Hepatocyte (in vitro differentiated cells): ENCODE results near the gene CLCN4. TPM values are rescaled to one million over a fixed set of nuclear protein-coding genes. Genes with fewer than 3 reads are reported as not detected.

ENCODE experiments used
- DNase-seq: peaks from one replicate; pipeline ENCODE4 v3.0.0-alpha.2; 2016; ENCODE audit warnings: low spot score
- H2AFZ ChIP-seq: fragments of 200-600 bp; sonication (generic); 2 replicates; pipeline ENCODE4 v1.6.0; 2016; ENCODE audit warnings: antibody characterized with exemption, mild to moderate bottlenecking
- H3K27ac ChIP-seq: fragments of 200-600 bp; sonication (generic); 2 replicates; pipeline ENCODE4 v1.5.1; 2016; ENCODE audit warnings: mild to moderate bottlenecking
- H3K27me3 ChIP-seq: fragments of 200-600 bp; sonication (generic); 2 replicates; pipeline ENCODE4 v1.6.1; 2016
- H3K36me3 ChIP-seq: fragments of 200-600 bp; sonication (generic); replicated peaks from 2 replicates; pipeline ENCODE4 v1.5.1; 2016; ENCODE audit warnings: low read depth; ENCODE audit not compliant: insufficient read depth
- H3K4me1 ChIP-seq: fragments of 200-600 bp; sonication (generic); 2 replicates; pipeline ENCODE4 v1.5.1; 2016; ENCODE audit warnings: mild to moderate bottlenecking, moderate library complexity; ENCODE audit not compliant: insufficient read depth
- H3K4me2 ChIP-seq: fragments of 200-600 bp; sonication (generic); 2 replicates; pipeline ENCODE4 v1.6.0; 2016
- H3K4me3 ChIP-seq: fragments of 200-600 bp; sonication (generic); 2 replicates; pipeline ENCODE4 v1.5.1; 2016; ENCODE audit warnings: mild to moderate bottlenecking
- H3K79me2 ChIP-seq: fragments of 200-600 bp; sonication (generic); 2 replicates; pipeline ENCODE4 v1.6.0; 2017; ENCODE audit warnings: mild to moderate bottlenecking
- H3K9me2 ChIP-seq: fragments of 200-600 bp; sonication (generic); replicated peaks from 2 replicates; pipeline ENCODE4 v1.6.0; 2017; ENCODE audit warnings: mild to moderate bottlenecking; ENCODE audit not compliant: insufficient read depth
- H3K9me3 ChIP-seq: fragments of 200-600 bp; sonication (generic); 2 replicates; pipeline ENCODE4 v1.5.1; 2016; ENCODE audit warnings: low read depth, mild to moderate bottlenecking
- H4K20me1 ChIP-seq: fragments of 200-600 bp; sonication (generic); 2 replicates; pipeline ENCODE4 v1.6.0; 2016; ENCODE audit warnings: mild to moderate bottlenecking; ENCODE audit not compliant: insufficient read depth, poor library complexity, severe bottlenecking
- CTCF ChIP-seq: fragments of 200-600 bp; sonication (generic); IDR thresholded peaks from 2 replicates; pipeline ENCODE4 v1.5.1; 2016; ENCODE audit warnings: antibody characterized with exemption, mild to moderate bottlenecking; ENCODE audit not compliant: poor library complexity
- EZH2 ChIP-seq: fragments of 200-600 bp; sonication (generic); IDR thresholded peaks from 2 replicates; pipeline ENCODE4 v1.6.1; 2016; ENCODE audit warnings: antibody characterized with exemption, mild to moderate bottlenecking, borderline replicate concordance
- EZH2phosphoT487 ChIP-seq: fragments of 200-600 bp; sonication (generic); IDR thresholded peaks from one replicate; pipeline ENCODE4 v1.6.1; 2018; ENCODE audit warnings: antibody characterized with exemption, mild to moderate bottlenecking, low read depth, moderate library complexity; ENCODE audit not compliant: unreplicated experiment, severe bottlenecking
- whole genome bisulfite sequencing: methylation state at CpG from one replicate; pipeline ENCODE4 v1.1.6; 2016; ENCODE audit warnings: low lambda C conversion rate; ENCODE audit errors: missing lambda C conversion rate; 5-methylcytosine and 5-hydroxymethylcytosine counted together
- polyA plus RNA-seq: library from polyadenylated mRNA; unstranded; fragments of >200 nt; fragmentation: Nextera tagmentation; extraction: Ambion mirVana; gene quantifications from 2 replicates; pipeline ENCODE4 v1.2.1, GENCODE V29; 2016
- total RNA-seq: library from RNA; depleted of rRNA; stranded (reverse); fragments of >200 nt; gene quantifications from 2 replicates; pipeline ENCODE4 v1.2.3, GENCODE V29; 2014

The CLCN4 gene
- total and polyA plus RNA-seq, 2 experiments from 2014 or later = 2.2 to 3.8 TPM

GRCh38 chrX:10130354-10130753 lies 26.4 kb upstream of the CLCN4 start:
- Histone ChIP-seq H3K4me2 (no peak overlapping the region), H3K27ac (no peak overlapping the region), H3K4me3 (no peak overlapping the region), H3K36me3 (no peaks in the 10 kb centered on the region), H2AFZ (no peak overlapping the region), H3K27me3 (no peaks in the 10 kb centered on the region), H4K20me1 (no peaks in the 10 kb centered on the region), H3K9me2 (no peaks in the 10 kb centered on the region), H3K9me3 (no peaks in the 10 kb centered on the region), H3K4me1 (no peaks in the 10 kb centered on the region), H3K79me2 (no peaks in the 10 kb centered on the region)
- TF ChIP-seq CTCF (no peak), EZH2 (no peak), EZH2phosphoT487 (no peak)
- no peak for DNase-seq
- 77% methylated on average over 3 of the region's 3 CpGs for WGBS

- Histone ChIP-seq H3K9me3 (no peaks in the 10 kb centered on the region), H2AFZ (no peak overlapping the region), H3K27ac (no peak overlapping the region), H3K9me2 (no peaks in the 10 kb centered on the region), H3K4me2 (no peak overlapping the region), H3K4me1 (no peaks in the 10 kb centered on the region), H4K20me1 (no peaks in the 10 kb centered on the region), H3K4me3 (no peak overlapping the region), H3K27me3 (no peaks in the 10 kb centered on the region), H3K79me2 (no peaks in the 10 kb centered on the region), H3K36me3 (no peaks in the 10 kb centered on the region)
- DNase-seq = no peak
- 89% methylated on average over 20 of the region's 20 CpGs for WGBS
- TF ChIP-seq EZH2phosphoT487 = no peak
- TF ChIP-seq EZH2 = no peak
- no peak for TF ChIP-seq CTCF
Measured at GRCh38 chrX:10133980-10134676, 22.6 kb upstream of the CLCN4 start.

- H3K27ac ChIP-seq = no peak overlapping the region
Measured at GRCh38 chrX:10134921-10135320, 21.9 kb upstream of the CLCN4 start.

More at GRCh38 chrX:10134921-10135320, 21.9 kb upstream of the CLCN4 start:
- DNase-seq = no peak
- H3K79me2 ChIP-seq = no peaks in the 10 kb centered on the region
- no peaks in the 10 kb centered on the region for H3K27me3 ChIP-seq
- no peaks in the 10 kb centered on the region for H3K9me2 ChIP-seq
- H2AFZ ChIP-seq = no peak overlapping the region
- H3K9me3 ChIP-seq = no peaks in the 10 kb centered on the region
- H4K20me1 ChIP-seq = no peaks in the 10 kb centered on the region
- H3K4me1 ChIP-seq = no peaks in the 10 kb centered on the region
- TF ChIP-seq EZH2 (no peak), EZH2phosphoT487 (no peak), CTCF (no peak)
- WGBS = 88% methylated on average over 7 of the region's 7 CpGs
- H3K4me3 ChIP-seq = no peak overlapping the region
- no peaks in the 10 kb centered on the region for H3K36me3 ChIP-seq
- H3K4me2 ChIP-seq = no peak overlapping the region
